GM12878 (cell line): ENCODE measurements around the gene IRAK4. TPM values are rescaled to one million over a fixed set of nuclear protein-coding genes. Genes with fewer than 3 reads are reported as not detected.

Source experiments
- ATAC-seq: fragments of 200-7000 bp; cut with Tn5 transposase; 3 replicates; pipeline ENCODE4 v1.9.1; 2020; ENCODE audit warnings: mild to moderate bottlenecking, moderate library complexity
- BruUV-seq: library from RNA; stranded (reverse); fragments of 400-500 nt; replicated peaks from 2 replicates; lab custom pipeline; 2021; lab: Mats Ljungman, UMichigan
- CTCF ChIA-PET: fragments of 300-600 bp; sonication (Branson Sonifier 250); formaldehyde crosslinking; extraction: SDS; loops from one replicate; lab custom pipeline; 2021; ENCODE audit warnings: inconsistent platforms; lab: Yijun Ruan, JAX
- POLR2A ChIA-PET: fragments of 350-600 bp; formaldehyde crosslinking; extraction: SDS; loops from one replicate; lab custom pipeline; 2021; ENCODE audit warnings: inconsistent platforms; lab: Charles Lee
- RAD21 ChIA-PET: fragments of 300-600 bp; sonication (Branson Sonifier 250); formaldehyde crosslinking; loops from one replicate; lab custom pipeline; 2023; ENCODE audit warnings: antibody characterized with exemption; ENCODE audit not compliant: unreplicated experiment; lab: Charles Lee
- SMC1A ChIA-PET: fragments of 300-600 bp; sonication (Branson Sonifier 250); formaldehyde crosslinking; loops from one replicate; lab custom pipeline; 2023; ENCODE audit not compliant: unreplicated experiment, uncharacterized antibody; lab: Charles Lee
- DNase-seq: peaks from one replicate; pipeline ENCODE4 v3.0.0-alpha.2; 2011; ENCODE audit warnings: low read depth, low spot score
- FAIRE-seq: peaks from 3 replicates; lab custom pipeline; 2011; peaks lifted over from hg19 to GRCh38; lab: Jason Lieb, UNC
- H2AFZ ChIP-seq: 2 replicates; pipeline ENCODE4 v1.6.0; 2011; ENCODE audit warnings: low read depth, low read length, control low read depth; ENCODE audit not compliant: control insufficient read depth
- H3K27ac ChIP-seq: 2 replicates; pipeline ENCODE4 v1.5.1; 2011; ENCODE audit warnings: control low read depth; ENCODE audit not compliant: control insufficient read depth, insufficient read depth
- H3K27me3 ChIP-seq, 2 experiments: replicated peaks in 1 of 2; 2 replicates each; pipeline versions ENCODE4 v1.6.0 to v1.6.1; 2011; ENCODE audit warnings: low read length in 1 of 2; ENCODE audit not compliant: control insufficient read depth in 2 of 2, insufficient read depth in 2 of 2
- H3K36me3 ChIP-seq, 2 experiments: 2 replicates each; pipeline ENCODE4 v1.5.1; 2011; ENCODE audit warnings: low read length in 1 of 2; ENCODE audit not compliant: control insufficient read depth in 2 of 2, insufficient read depth in 2 of 2
- H3K4me1 ChIP-seq: 2 replicates; pipeline ENCODE4 v1.6.1; 2011; ENCODE audit warnings: mild to moderate bottlenecking, low read length, moderate library complexity, mixed read lengths; ENCODE audit not compliant: control insufficient read depth, insufficient read depth
- H3K4me2 ChIP-seq: 2 replicates; pipeline ENCODE4 v1.6.0; 2011; ENCODE audit warnings: control low read depth; ENCODE audit not compliant: control insufficient read depth, insufficient read depth
- H3K4me3 ChIP-seq: fragments of 200-600 bp; sonication (generic); 2 replicates; pipeline ENCODE4 v1.5.1; 2016
- H3K79me2 ChIP-seq: 2 replicates; pipeline ENCODE4 v1.6.0; 2011; ENCODE audit warnings: low read length; ENCODE audit not compliant: control insufficient read depth, insufficient read depth
- H3K9ac ChIP-seq: 2 replicates; pipeline ENCODE4 v1.8.0; 2011; ENCODE audit warnings: low read length, control low read depth, mixed read lengths; ENCODE audit not compliant: control insufficient read depth, insufficient read depth
- H3K9me3 ChIP-seq: replicated peaks from 3 replicates; pipeline ENCODE4 v1.5.1; 2011; ENCODE audit warnings: mild to moderate bottlenecking, low read length; ENCODE audit not compliant: control insufficient read depth, insufficient read depth
- H4K20me1 ChIP-seq: 2 replicates; pipeline ENCODE4 v1.6.0; 2011; ENCODE audit not compliant: control insufficient read depth, insufficient read depth
- ATF2 ChIP-seq: IDR thresholded peaks from 2 replicates; pipeline ENCODE4 v1.6.1; 2012; ENCODE audit warnings: low read length, inconsistent platforms
- EED ChIP-seq: sonication (generic); IDR thresholded peaks from 2 replicates; pipeline ENCODE4 v1.6.1; 2016; ENCODE audit warnings: antibody characterized with exemption, low read depth
- ESRRA ChIP-seq: IDR thresholded peaks from 2 replicates; pipeline ENCODE4 v1.6.1; 2012; ENCODE audit warnings: mild to moderate bottlenecking, low read length, improper control_type of control experiment
- EZH2 ChIP-seq: IDR thresholded peaks from 2 replicates; pipeline ENCODE4 v1.6.1; 2012; ENCODE audit warnings: low read depth, mild to moderate bottlenecking, control low read depth, inconsistent platforms, low read length, borderline replicate concordance; ENCODE audit not compliant: control insufficient read depth
- NR2F1 ChIP-seq: fragments of 450-650 bp; conservative IDR thresholded peaks from 2 replicates; pipeline ENCODE4 v1.6.1; 2017; ENCODE audit warnings: mild to moderate bottlenecking
- POLR2AphosphoS5 ChIP-seq: IDR thresholded peaks from 2 replicates; pipeline ENCODE4 v1.6.1; 2011; ENCODE audit warnings: mild to moderate bottlenecking, low read length, inconsistent platforms
- ZNF217 ChIP-seq: fragments of 450-650 bp; IDR thresholded peaks from 2 replicates; pipeline ENCODE4 v1.6.1; 2017; ENCODE audit warnings: antibody characterized with exemption, mild to moderate bottlenecking
- WGBS: methylation state at CpG from one replicate; pipeline ENCODE4 v1.1.6; 2016; ENCODE audit warnings: low lambda C conversion rate; ENCODE audit not compliant: insufficient replicate concordance, insufficient coverage; ENCODE audit errors: missing lambda C conversion rate; 5-methylcytosine and 5-hydroxymethylcytosine counted together
- in situ Hi-C: fragments of 300-500 bp; cut with MboI; formaldehyde crosslinking; loops from 9 replicates; pipeline ENCODE4 v1.14.3; 2018; ENCODE audit warnings: mixed read lengths
- intact Hi-C: fragments of 100-400 bp; cut with micrococcal nuclease; formaldehyde crosslinking; loops from one replicate; pipeline ENCODE4 v1.14.2; 2022; ENCODE audit not compliant: unreplicated experiment
- polyA plus RNA-seq, 11 experiments: library from polyadenylated mRNA; depleted of rRNA in 4 of 11; unstranded in 6 of 11; stranded (reverse) in 5 of 11; fragments of >200 nt; fragmentation: Nextera tagmentation in 4 of 11; fragmentation: Illumina TruSeq in 1 of 11; extraction: Ambion mirVana in 4 of 11; extraction: Trizol in 1 of 11; gene quantifications; 1 replicate in 1 of 11; 2 replicates in 10 of 11; pipeline versions ENCODE4 v1.2.1 to v1.2.3, GENCODE V29; 2011 to 2016; ENCODE audit warnings: inconsistent platforms in 2 of 11, missing spikeins in 2 of 11, low read depth in 1 of 11
- total RNA-seq, 4 experiments: library from RNA; depleted of rRNA in 3 of 4; stranded (reverse); fragments of >200 nt in 3 of 4; fragmentation: Illumina TruSeq in 1 of 4; extraction: Trizol in 1 of 4; gene quantifications; 2 replicates each; pipeline versions ENCODE4 v1.2.1 to v1.2.3, GENCODE V29; 2013 to 2021

The IRAK4 gene
- total and polyA plus RNA-seq, 10 of the 15 experiments (the other 5 are each of a cell fraction or from before 2014, with no cell fraction given), result 7.9 to 46.8 (median 20.9) TPM

- CTCF ChIA-PET, result interaction anchor here (1.1 to 3.1 kb wide), 4 partner anchors 10 to 122 kb away, joined by 3 to 27 read pairs (median 12); partner anchors contain the start of gene TWF1
- Histone ChIP-seq H2AFZ (no peak overlapping the region), H3K27ac (peak overlapping the region; percentile 96; the same call in 1 of the 2 replicates), H3K36me3 (no peaks in the 10 kb centered on the region), H4K20me1 (no peaks in the 10 kb centered on the region), H3K4me3 (peak overlapping the region; percentile 74), H3K4me2 (peak overlapping the region; percentile 85), H3K9ac (peak overlapping the region; percentile 97; the same call in 1 of the 2 replicates), H3K4me1 (0 out of 2 replicates have a peak, but pooled peaks cover 4% of the 10 kb centered on the region), H3K27me3 (no peaks in the 10 kb centered on the region), H3K79me2 (peaks cover 52% of the 10 kb centered on the region), H3K9me3 (no peaks in the 10 kb centered on the region)
- SMC1A ChIA-PET, result interaction anchor here (1.1 to 3.0 kb wide), 5 partner anchors 11 to 121 kb away, joined by 5 to 27 read pairs (median 8); partner anchors contain the start of gene TWF1
- POLR2A ChIA-PET, result interaction anchor here (1.6 to 4.1 kb wide), 2 partner anchors 8 to 46 kb away, joined by 8 to 24 read pairs; partner anchors contain the start of gene TWF1
- WGBS, result 26% methylated on average over 2 of the region's 2 CpGs
- RAD21 ChIA-PET, result interaction anchor here (1.2 to 2.8 kb wide), 4 partner anchors 45 to 123 kb away, joined by 4 to 20 read pairs (median 10); partner anchors contain the start of gene TWF1
- in situ Hi-C loops, result no loop called here
- DNase-seq, result no peak
- intact Hi-C loops, result no loop called here
- ATAC-seq, result no peak
- no peak for FAIRE-seq
- TF ChIP-seq ATF2 (no peak), EED (no peak), NR2F1 (no peak), EZH2 (no peak), POLR2AphosphoS5 (no peak), ESRRA (no peak), ZNF217 (no peak)
- no TSS peak for BruUV-seq
These were observed 1.6 kb downstream of the IRAK4 start for GRCh38 chr12:43760396-43760795.
